Non-pigmented ciliary epithelial cell (primary cell): Measurements from ENCODE around the gene NUDT3.
"Not testable (repeated sequence)": the region's sequence is repeated elsewhere in the genome, so short reads cannot be mapped to it uniquely, and the experiment has no call there.

Experiments
- DNase-seq: peaks from one replicate; pipeline ENCODE4 v3.0.0-alpha.2; 2010; ENCODE audit warnings: low read depth

The NUDT3 gene

DNA sequence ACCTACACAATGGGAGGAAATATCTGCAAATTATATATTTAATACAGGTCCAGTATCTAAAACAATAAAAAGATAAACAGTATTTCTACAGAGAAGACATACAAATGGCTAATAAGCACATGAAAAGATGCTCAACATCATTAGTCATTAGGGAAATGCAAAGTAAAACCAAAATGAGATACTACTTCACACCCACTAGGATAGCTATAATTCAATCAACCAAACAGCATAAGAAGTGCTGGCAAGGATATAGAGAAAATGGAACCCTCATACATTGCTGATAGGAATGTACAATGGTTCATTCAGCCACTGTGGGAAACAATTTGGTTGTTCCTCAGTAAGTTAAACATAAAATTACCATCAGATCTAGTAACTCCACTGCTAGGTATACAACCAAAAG lies 48.7 kb downstream of the NUDT3 start:
- DNase-seq = no peak

DNA sequence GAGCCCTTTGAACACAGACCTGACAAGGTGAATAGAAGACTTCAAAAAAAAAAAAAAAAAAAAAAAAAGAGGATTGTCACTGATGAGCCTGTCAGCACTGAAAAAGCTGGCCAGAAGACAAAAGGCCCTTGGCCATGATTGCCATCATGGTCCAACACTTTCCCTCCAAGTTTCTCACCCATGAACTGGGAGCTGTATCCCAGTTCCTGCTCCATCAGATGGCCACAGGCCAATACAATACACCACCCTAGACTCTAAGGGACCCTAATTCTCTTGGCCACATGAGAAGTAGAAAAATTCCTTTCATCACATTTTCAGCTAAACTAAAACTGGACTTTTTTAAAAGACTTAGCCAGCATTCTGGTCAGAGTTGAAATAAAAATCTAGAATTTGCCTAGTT lies 50.2 kb downstream of the NUDT3 start:
- no peak for DNase-seq

DNA sequence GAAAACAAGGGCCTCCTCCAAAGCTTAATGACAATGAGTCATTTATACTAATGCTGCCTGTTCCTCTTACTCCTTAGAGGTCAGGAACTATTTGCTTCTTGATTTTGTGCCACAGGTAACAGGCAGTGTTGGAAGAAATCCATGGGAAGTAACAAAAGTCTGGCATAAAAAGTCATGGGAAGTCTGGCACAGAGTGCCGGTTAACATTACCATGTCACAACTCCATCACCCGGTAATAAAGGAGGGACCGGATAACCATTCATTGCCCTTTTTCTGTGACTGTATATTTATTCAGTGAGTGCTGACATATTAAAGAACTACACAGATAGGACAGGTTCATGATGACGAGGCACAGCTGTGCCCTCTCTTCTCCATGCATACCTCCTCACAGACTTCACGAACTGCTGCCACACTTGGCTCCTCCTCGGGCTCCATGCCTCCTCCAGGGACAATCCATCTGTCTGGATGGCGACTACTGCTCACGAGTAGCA lies 50.9 kb downstream of the NUDT3 start:
- no peak for DNase-seq

DNA sequence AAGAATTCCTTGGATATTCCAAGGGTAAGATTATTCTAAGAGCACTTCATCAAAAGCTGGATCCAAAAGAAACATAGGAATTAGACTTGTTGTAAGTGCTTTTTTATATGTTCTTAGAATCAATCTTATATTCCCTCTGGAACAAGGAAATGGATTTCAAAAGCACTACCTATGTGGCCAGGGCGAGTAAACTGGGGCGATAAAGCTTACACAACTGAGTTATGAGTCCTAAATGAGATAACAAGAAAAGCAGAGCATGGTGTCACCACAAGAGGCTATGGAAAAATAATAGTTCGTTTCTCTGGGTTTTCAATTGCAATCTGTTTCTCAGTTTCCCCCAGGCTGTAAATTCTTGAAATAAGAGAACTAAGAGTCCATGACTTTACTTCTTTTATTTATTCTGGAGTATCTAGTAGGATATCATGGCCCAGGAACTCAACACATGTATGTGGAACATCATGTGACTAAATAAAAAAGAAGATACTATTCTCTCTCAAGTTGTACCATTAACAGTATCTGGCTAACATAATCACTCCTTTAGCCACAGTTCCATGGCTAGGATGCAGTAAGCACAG lies 51.5 kb downstream of the NUDT3 start:
- no peak for DNase-seq

DNA sequence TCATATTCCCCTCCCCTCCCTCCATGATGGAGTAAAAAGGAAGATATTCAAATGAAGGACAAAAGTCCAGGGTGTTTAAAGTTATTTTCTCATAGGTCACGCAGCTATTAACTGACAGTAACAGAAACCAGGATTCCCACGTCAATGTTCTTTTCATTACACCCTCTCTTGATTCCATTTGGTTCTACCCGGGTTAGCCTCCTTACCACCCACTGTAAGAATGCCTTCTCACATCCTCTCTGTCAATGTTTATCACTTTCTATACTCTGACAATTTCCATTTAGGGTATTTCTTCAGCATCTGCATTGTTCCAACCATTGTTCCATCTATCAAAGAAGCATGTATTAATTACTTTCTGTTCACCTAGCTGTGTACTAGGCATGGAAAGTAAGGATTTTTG lies 52.1 kb downstream of the NUDT3 start:
- no peak for DNase-seq

DNA sequence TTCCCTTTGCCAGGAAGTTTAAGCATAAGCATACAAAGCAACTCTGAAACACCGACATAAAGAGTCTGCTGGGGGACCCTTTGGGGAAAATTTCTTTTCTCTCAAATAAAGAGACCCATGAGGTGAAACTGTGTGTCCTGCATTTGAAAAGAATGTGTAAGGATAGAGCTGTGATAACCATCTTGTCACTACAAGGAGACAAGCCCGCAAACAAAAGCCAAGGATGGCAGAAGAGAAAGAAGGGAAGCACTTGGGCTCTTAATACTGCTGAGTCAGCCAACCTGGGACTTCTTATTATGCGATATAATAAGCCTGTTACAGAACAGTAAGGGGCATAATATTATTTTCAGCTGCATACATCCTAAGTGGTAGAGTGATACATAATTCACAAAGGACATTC lies 52.5 kb downstream of the NUDT3 start:
- DNase-seq = no peak

DNA sequence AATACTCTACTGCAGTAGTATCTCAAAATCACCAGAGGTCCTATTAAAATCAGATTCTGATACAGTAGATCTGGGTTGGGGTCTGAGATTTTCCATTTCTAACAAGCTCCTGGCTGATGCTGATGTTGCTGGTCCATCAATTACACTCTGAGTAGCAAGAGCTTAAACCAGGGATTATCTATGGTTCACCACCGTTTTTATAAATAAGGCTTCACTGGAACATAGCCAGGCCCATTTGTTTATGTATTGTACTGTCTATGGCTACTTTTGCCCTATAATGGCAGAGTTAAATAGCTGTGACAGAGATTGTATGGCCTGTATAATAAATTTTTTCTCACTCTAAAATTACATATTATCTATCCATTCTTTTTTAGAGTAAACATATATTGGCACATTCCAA lies 53.0 kb downstream of the NUDT3 start:
- no peak for DNase-seq

DNA sequence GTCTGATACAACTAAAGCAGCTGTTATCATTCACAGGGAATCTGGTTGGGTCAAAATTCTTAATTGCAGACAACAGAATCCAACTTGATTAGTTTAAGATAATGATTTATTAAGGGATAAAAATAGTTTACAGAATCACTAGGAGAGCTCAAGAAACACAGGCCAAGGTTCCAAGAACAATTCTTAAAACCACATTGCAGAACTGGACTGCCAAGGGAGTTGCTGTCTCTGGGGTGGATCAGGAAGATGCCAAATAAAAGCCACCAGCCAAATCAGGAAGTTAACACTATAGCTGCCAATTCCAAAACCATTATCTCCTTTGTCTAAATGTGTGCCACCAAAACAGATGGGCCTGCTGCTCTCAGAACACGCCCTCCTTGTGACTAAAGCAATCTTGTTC lies 53.7 kb downstream of the NUDT3 start:
- DNase-seq = no peak

DNA sequence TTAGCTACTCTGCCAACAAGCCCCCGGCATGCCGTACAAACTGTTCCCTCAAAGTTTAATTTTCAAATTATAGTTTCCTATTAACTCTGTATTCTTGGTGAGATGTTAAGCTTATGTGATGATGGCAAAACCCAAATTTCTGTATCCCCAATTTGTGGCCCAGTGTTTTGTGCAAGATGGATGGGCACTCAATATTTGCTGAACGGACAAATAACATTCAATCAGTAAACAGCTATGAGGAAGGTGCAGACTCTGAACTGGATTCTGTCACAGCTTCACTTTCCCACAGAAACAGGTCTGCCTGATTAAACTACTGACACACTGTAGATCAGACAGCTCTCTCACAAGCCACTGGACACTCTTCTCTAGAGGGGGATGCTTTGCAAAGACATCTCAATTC lies 54.1 kb downstream of the NUDT3 start:
- no peak for DNase-seq

DNA sequence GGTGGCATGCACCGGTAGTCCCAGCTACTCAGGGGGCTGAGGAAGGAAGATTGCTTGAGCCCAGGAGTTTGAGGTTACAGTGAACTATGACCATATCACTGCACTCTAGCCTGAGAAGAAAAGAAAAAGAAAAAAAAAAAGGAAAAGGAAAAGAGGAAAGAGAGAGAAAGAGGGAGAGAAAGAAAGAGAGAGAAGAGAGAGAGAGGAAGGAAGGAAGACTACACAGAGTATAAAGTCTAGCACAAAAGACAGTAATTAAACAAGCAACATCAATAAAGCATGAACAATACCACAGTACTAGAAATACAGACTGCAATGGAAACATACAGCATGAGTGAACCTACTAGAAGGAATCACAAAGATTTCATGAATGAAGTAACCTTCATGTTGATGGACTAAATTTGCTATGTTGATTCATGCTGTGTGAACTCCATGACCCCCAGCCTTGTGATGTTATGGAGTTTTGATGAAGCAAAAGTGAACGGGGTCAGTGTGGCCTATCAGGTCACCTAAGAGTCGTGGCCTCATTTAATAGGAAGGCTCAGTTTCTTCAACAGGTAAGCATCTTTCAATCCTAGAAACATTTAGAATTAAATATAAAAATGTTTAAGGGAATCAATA lies 57.6 kb downstream of the NUDT3 start:
- no peak for DNase-seq

DNA sequence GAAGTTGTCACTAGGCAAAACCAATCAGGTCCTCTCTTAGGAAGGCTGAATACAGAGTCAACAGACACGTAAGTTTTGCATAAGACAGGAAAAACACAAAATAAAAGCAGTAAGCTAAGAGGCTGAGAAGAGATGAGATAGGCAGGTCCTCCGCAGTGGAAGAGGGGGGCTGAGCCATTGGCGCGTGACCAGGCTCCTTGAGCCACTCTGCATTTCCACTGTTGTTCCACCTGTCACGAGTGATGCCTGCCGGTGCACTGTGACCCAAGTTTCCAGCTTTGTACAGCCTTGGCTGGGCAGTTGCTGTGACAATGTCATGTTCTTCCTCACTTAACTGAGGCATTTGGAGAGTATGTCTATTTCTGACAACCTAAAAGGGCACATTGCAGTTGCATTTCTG lies 58.6 kb downstream of the NUDT3 start:
- DNase-seq = no peak

DNA sequence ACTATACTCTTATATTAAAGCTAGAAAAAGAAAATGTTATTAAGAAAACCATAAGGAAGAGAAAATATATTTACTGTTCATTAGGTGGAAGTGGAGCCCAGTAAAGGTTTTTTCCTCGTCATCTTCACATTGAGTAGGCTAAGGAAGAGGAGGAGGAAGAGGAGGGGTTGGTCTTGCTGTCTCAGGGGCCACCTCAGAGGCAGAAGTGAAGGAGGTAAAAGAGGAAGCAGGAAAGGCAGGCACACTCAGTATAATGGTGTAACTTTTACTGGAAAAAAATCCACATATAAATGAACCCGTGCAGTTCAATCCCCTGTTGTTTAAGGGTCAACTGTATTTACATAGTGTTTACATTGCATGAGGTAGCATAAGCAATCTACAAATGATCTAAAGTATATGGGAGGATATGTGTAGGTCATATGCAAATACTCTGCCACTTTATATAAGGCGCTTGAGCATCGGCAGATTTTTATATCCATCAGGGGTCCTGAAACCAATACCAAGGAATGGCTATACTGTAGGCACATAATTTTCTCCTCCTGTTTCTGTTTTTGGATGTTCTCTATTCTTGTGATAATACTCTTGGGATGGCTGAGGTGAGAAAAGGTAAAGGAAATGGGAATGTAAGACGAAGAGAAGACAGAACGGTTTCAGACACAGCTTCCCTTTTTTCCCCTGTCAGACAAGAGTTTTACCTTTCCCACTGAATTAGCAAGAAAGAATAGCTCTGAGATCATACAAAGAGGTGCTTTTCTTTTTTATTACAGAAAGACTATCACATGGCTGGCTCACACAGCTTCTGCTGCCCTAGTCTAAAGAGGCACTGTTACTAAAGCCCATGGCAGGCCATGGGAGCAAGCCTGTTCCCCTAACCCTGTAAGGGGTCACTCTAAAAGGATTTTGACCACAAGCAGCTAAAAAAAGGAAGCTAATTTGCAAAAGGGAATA lies 59.9 kb downstream of the NUDT3 start:
- DNase-seq = no peak

DNA sequence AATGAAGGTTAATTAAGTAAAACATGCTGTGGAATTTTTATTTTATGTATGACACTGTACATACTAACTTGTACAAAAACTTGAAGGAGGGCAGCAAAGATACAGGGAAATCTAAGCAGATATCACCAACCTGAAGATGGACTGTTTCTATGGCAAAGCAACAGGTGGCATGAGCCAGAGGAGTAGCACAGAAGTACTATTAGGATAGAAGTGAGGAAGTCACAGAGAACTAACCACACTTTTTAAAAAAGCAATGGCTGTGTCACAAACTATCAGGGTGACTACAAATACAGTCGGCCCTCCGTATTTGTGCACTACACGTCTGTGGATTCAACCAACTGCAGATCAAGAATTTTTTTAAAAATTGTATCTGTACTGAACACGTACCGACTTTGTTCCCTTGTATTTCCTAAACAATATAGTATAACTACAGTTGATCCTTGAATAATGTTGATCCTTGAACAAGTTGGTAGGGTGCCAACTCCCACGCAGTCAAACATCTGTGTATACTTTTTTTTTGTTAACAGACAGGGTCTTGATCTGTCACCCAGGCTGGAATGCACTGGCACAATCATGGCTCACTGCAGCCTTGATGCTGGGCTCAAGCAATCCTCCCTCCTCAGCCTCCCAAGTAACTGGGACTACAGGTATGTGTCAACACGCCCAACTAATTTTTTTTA lies 61.0 kb downstream of the NUDT3 start:
- no peak for DNase-seq

DNA sequence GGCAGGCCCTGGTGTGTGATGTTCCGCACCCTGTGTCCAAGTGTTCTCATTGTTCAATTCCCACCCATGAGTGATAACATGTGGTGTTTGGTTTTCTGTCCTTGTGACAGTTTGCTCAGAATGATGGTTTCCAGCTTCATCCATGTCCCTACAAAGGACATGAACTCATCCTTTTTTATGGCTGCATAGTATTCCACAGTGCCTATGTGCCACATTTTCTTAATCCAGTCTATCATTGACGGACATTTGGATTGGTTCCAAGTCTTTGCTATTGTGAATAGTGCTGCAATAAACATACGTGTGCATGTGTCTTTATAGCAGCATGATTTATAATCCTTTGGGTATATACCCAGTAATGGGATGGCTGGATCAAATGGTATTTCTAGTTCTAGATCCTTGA lies 62.7 kb downstream of the NUDT3 start:
- DNase-seq = not testable (repeated sequence)

DNA sequence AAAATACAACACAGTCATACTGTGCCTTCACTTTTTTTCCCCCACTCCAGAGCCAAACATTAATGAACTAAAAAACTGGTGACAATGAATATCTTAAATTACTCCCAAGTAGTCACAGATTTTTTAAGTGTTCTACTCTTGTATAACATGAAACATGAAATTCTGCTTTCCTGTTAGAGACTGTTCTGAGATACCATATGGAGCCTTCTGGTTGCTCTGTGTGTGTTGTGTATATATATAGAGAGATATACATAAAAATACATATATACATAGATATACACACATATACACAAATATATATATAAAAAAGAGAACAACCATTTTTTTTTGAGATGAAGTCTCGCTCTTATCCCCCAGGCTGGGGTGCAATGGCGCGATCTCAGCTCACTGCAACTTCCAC lies 63.5 kb downstream of the NUDT3 start:
- DNase-seq = no peak

DNA sequence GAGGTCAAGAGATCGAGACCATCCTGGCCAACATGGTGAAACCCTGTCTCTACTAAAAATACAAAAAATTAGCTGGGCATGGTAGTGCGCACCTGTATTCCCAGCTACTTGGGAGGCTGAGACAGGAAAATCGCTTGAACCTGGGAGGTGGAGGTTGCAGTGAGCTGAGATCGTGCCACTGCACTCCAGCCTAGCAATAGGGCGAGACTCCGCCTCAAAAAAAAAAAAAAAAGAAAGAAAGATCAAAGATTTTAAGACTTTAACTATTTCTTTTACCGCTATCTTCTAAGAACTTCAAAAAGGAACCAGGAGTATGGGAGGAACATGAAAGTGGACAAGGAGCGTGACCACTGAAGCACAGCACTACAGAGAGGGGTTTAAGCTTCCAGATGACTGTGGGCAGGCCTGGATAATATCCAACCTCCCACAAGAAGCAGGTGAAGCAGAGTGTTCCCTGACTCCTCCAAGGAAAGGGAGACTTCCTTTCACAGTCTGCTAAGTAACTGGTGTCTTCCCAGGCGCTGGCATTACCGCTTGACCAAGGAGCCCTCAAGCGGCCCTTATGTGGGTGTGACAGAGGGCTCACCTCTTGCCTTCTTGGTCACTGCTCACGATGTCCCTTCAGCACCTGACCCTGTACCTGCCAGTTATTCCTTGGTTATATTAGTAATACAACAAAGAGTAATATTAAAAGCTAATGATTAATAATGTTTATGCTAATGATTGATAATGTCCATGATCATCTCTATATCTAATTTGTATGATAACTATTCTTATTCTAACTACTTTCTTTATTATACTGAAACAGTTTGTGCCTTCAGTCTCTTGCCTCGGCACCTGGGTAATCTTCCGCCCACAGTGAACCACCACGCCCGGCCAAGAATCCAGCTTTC lies 64.9 kb downstream of the NUDT3 start:
- DNase-seq = not testable (repeated sequence)

DNA sequence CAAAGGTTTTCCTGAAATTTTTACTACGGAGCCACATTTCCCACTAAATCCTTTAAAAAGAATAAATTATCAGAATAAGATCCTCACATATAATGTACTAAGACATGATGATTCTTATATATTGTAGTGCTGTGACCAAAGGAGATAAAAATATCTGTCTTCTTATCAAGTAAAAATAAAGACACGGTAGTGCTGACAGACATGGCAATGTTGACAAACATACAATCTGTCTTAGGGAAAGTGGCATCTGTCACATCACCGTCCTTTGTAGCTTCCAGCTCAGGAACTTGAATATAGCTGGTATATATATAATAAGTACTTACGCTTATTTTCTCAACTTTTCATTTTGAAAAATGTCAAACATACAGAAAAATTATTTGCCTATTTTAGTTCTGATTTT lies 66.8 kb downstream of the NUDT3 start:
- no peak for DNase-seq

DNA sequence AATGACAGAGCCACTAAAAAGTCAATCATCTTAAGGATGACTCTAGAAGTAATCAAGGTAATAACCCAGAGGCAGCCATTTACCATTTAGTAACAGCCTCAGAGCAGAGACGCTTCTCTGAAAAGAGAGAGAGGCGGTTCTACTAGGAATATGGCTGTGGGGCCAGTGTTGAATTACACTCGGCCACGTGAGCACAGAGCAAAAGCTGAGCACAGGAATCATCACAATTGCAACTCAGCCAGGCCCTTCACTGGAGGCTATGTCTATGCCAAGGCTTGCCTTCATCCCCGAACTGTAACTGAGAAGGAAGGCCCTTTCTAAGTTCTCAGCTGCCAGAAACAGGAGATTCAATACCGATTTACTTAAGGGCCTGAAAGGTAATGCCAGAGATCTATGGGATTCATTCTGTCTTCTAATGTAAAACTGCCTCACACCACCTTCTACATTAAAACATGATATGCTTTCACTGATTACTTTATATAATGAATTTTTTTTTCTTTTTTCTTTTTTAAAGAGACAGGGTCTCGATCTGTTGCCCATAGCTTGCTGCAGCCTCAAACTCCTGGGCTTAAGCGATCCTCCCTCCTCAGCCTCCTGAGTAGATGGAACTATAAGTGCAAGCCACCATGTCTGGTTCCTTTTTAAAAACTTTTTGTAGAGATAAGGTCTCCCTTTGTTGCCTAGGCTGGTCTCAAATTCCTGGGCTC lies 67.6 kb downstream of the NUDT3 start:
- DNase-seq = peak; percentile 8

DNA sequence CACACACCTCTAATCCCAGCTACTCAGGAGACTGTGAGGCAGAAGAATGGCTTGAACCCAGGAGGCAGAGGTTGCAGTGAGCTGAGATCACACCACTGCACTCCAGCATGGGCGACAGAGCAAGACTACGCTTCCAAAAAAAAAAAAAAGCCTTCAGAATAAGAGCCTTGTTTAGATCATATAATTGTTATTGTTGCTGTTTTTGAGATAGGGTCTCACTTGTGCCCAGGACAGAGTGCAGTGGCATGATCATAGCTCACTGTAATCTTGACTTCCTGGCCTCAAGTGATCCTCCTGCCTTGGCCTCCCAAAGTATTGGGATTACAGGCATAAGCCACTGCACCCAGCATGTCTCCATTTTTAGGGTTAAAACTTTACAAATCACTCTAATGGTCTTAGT lies 68.2 kb downstream of the NUDT3 start:
- DNase-seq = not testable (repeated sequence)

DNA sequence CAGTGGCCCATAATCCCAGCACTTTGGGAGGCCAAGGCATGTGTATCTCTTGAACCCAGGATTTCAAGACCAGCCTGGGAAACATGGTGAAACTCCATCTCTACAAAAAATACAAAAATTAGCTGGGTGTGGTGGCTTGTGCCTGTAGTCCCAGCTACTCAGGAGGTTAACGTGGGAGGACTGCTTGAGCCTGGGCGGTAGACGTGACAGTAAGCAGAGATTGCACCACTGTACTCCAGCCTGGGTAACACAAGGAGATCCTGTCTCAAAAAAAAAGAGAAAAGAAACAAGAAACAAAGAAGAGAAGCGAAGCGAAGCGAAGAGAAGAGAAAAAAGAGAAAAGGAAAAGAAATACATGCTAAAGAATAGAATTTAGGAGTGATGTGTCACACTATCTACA lies 69.2 kb downstream of the NUDT3 start:
- no peak for DNase-seq

DNA sequence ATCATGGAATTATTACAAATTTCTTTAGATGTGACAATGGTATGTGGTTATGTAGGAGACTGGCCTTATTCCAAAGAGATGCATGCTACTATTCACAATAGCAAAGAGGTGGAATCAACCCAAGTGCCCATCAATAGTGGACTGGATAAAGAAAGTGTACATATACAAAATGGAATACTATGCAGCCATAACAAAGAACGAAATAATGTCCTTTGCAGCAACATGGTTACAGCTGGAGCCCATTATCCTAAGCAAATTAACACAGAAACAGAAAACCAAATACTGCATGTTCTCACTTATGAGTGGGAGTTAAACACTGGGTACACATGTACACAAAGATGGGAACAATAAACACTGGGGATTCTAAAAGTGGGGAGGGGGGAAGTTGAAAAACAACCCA lies 69.7 kb downstream of the NUDT3 start:
- DNase-seq = no peak
